ENCODE results near the gene C12orf57. TPM values are rescaled to one million over a fixed set of nuclear protein-coding genes. Genes with fewer than 3 reads are reported as not detected.

Gene C12orf57
- total and polyA plus RNA-seq, 2 of the 8 experiments (the other 6 are each of a cell fraction or from before 2014, with no cell fraction given): 174 to 993 TPM

GRCh38 chr12:6980740-6981139 is 36.9 kb downstream of the C12orf57 start (continued):
- TF ChIP-seq CHD7 (IDR thresholded peaks at IDR 0.05; ENCODE audit: insufficient replicate concordance, low read length): no peak
- no peak for TF ChIP-seq YY1 (IDR thresholded peaks at IDR 0.05; ENCODE audit: low read depth, low read length)
- TF ChIP-seq POU5F1 (IDR thresholded peaks at IDR 0.05; ENCODE audit: low read depth, low read length): no peak
- no peak for TF ChIP-seq RFX5 (IDR thresholded peaks at IDR 0.05; ENCODE audit: borderline replicate concordance, low read depth, low read length)
- TF ChIP-seq TBP (IDR thresholded peaks at IDR 0.05; ENCODE audit: low read depth, low read length): no peak
- TF ChIP-seq NANOG (IDR thresholded peaks at IDR 0.05; ENCODE audit: insufficient read depth, low read depth, low read length, poor library complexity, severe bottlenecking): no peak
- no peak for TF ChIP-seq MAFK (IDR thresholded peaks at IDR 0.05; ENCODE audit: low read depth, low read length)
- no peak for TF ChIP-seq KDM5A (IDR thresholded peaks at IDR 0.05; ENCODE audit: low read length)
- no peak for TF ChIP-seq JUND (IDR thresholded peaks at IDR 0.05; ENCODE audit: low read length)
- no peak for TF ChIP-seq POLR2AphosphoS5 (IDR thresholded peaks at IDR 0.05; ENCODE audit: low read depth, low read length)

Measured in H1 (cell line).